ENCODE results near the gene DLGAP1. TPM values are rescaled to one million over a fixed set of nuclear protein-coding genes. Genes with fewer than 3 reads are reported as not detected.

DLGAP1 gene
- total RNA-seq, 1 experiment from 2014 or later: 23.2 TPM

- H3K27ac Mint-ChIP-seq: no peak overlapping the region; a peak in 1 of 7 replicates
- H3K4me1 ChIP-seq (ENCODE audit: insufficient read depth, low read length): peaks cover 7% of the 10 kb centered on the region; the same call in 1 of the 2 replicates
- H4K20me1 ChIP-seq (ENCODE audit: control insufficient read depth, insufficient read depth, insufficient read length): no peaks in the 10 kb centered on the region
- no peak overlapping the region for H3K4me3 Mint-ChIP-seq
- H3T11ph ChIP-seq (ENCODE audit: low read length): no peak overlapping the region
- no peak overlapping the region for H3K9ac ChIP-seq (ENCODE audit: extremely low read depth, insufficient read length, low read length)
- H3K79me1 ChIP-seq (ENCODE audit: insufficient read depth, low read depth, low read length, poor library complexity, severe bottlenecking): no peaks in the 10 kb centered on the region
- no peak overlapping the region for H2BK120ac ChIP-seq (ENCODE audit: low read depth, low read length, poor library complexity, severe bottlenecking)
- no peak overlapping the region for H2BK12ac ChIP-seq (ENCODE audit: insufficient read length, low read depth, low read length)
- no peak overlapping the region for H3K14ac ChIP-seq (ENCODE audit: insufficient read depth, low read length)
- H4K8ac ChIP-seq (replicated peaks; ENCODE audit: insufficient read length, low read depth, low read length): no peak overlapping the region
- H3K79me2 ChIP-seq (ENCODE audit: insufficient read depth, low read length): no peaks in the 10 kb centered on the region
- no peak overlapping the region for H2BK15ac ChIP-seq (ENCODE audit: low read depth, low read length)
- no peak overlapping the region for H3K23ac ChIP-seq (ENCODE audit: insufficient read length, low read depth, low read length)
- no peaks in the 10 kb centered on the region for H3K27me3 ChIP-seq (ENCODE audit: insufficient read depth, low read length)
- H3K56ac ChIP-seq (ENCODE audit: insufficient read length, low read depth, low read length): no peak overlapping the region
- WGBS (ENCODE audit: extremely low coverage, insufficient read length, low lambda C conversion rate): no CpG with 5 or more reads among the region's 4 CpGs
- no peak for TF ChIP-seq CTCF (conservative IDR thresholded peaks at IDR 0.05)
- no peaks in the 10 kb centered on the region for H3K23me2 ChIP-seq (ENCODE audit: insufficient read length, low read depth, low read length, poor library complexity, severe bottlenecking)
- H3K4me1 Mint-ChIP-seq: peaks cover 31 to 34% of the 10 kb centered on the region in 2 experiments
- no peak for DNase-seq
- no peak overlapping the region for H4K5ac ChIP-seq (ENCODE audit: insufficient read length, low read depth, low read length)
- no peak overlapping the region for H2BK5ac ChIP-seq (ENCODE audit: insufficient read length, low read length)
- no peak overlapping the region for H3K4me2 ChIP-seq (ENCODE audit: insufficient read depth, insufficient read length, low read length)
- H3K36me3 Mint-ChIP-seq (ENCODE audit: insufficient read depth in 1 of 3, low read depth in 3 of 3): peaks cover 8 to 13% (median 8%) of the 10 kb centered on the region in 3 experiments
- no peak overlapping the region for H3K4ac ChIP-seq (ENCODE audit: low read depth, low read length)
- H2BK20ac ChIP-seq (ENCODE audit: low read depth, low read length, poor library complexity, severe bottlenecking): no peak overlapping the region
- peaks cover 8 to 10% of the 10 kb centered on the region in 2 experiments for H3K9me3 Mint-ChIP-seq
- H4K91ac ChIP-seq (ENCODE audit: insufficient read length, low read depth, low read length): no peak overlapping the region
- no peaks in the 10 kb centered on the region for H3K27me3 Mint-ChIP-seq (ENCODE audit: low read depth)
- H3K18ac ChIP-seq (ENCODE audit: insufficient read length, low read depth, low read length): no peak overlapping the region
- no peak overlapping the region for H3K27ac ChIP-seq (ENCODE audit: insufficient read length, low read depth, low read length)
- H2AFZ ChIP-seq (ENCODE audit: low read length): no peak overlapping the region
- H3K9me3 ChIP-seq (ENCODE audit: control insufficient read depth, low read depth, low read length): no peaks in the 10 kb centered on the region
- H2AK5ac ChIP-seq (ENCODE audit: insufficient read length, low read length): no peak overlapping the region
Observed at GRCh38 chr18:3528231-3528630, 926.9 kb downstream of the DLGAP1 start.
